MG63 (cell line): Measurements from ENCODE around the gene HFM1. TPM values are rescaled to one million over a fixed set of nuclear protein-coding genes. Genes with fewer than 3 reads are reported as not detected.
A peak's percentile ranks its signal among the peaks of the same experiment; 100 is the strongest.
"Not testable (repeated sequence)": the region's sequence is repeated elsewhere in the genome, so short reads cannot be mapped to it uniquely, and the experiment has no call there.

Source experiments
- DNase-seq: peaks from one replicate; pipeline ENCODE4 v3.0.0-alpha.2; 2020
- H3K27me3 ChIP-seq: fragments of 250-450 bp; sonication (Bioruptor Pico); 2 replicates; pipeline ENCODE4 v1.5.1; 2020; ENCODE audit warnings: mild to moderate bottlenecking, moderate library complexity
- H3K36me3 ChIP-seq: fragments of 250-450 bp; sonication (Bioruptor Pico); 2 replicates; pipeline ENCODE4 v1.5.1; 2020; ENCODE audit warnings: mild to moderate bottlenecking, moderate library complexity
- H3K4me3 ChIP-seq: fragments of 250-450 bp; sonication (Bioruptor Pico); 2 replicates; pipeline ENCODE4 v1.5.1; 2020; ENCODE audit warnings: mild to moderate bottlenecking, moderate library complexity
- H3K9me3 ChIP-seq: fragments of 250-450 bp; sonication (Bioruptor Pico); 2 replicates; pipeline ENCODE4 v1.5.1; 2020; ENCODE audit warnings: mild to moderate bottlenecking, moderate library complexity
- total RNA-seq: library from RNA; depleted of rRNA; stranded (reverse); fragments of >200 nt; shearing (Covaris generic); gene quantifications from 2 replicates; pipeline ENCODE4 v1.2.3, GENCODE V29; 2014; ENCODE audit warnings: low replicate concordance; rRNA removed

HFM1 gene
- total RNA-seq: 0.07 TPM in 1 of 2 replicates, not detected in the other

GRCh38 chr1:91404151-91405012 is at the start of gene HFM1:
Gene HFM1 (minus strand): TSS chr1:91404837. CDS start chr1:91401082, 3,755 bp downstream.
- Histone ChIP-seq H3K27me3 (peaks cover 2% of the 10 kb centered on the region; the same call in 1 of the 2 replicates), H3K36me3 (no peaks in the 10 kb centered on the region), H3K4me3 (peak within 1 kb of the TSS; percentile 62), H3K9me3 (no peaks in the 10 kb centered on the region)
- DNase-seq: peak; percentile 87

- DNase-seq: no peak
- no peaks in the 10 kb centered on the region for H3K27me3 ChIP-seq
- H3K9me3 ChIP-seq: no peaks in the 10 kb centered on the region
- H3K36me3 ChIP-seq: no peaks in the 10 kb centered on the region
- no peak overlapping the region for H3K4me3 ChIP-seq
These were observed 49.5 kb upstream of the HFM1 start for GRCh38 chr1:91454136-91454535.

- Histone ChIP-seq H3K9me3 (no peaks in the 10 kb centered on the region), H3K36me3 (no peaks in the 10 kb centered on the region), H3K4me3 (no peak overlapping the region), H3K27me3 (no peaks in the 10 kb centered on the region)
- no peak for DNase-seq
These were observed 45.6 kb upstream of the HFM1 start for GRCh38 chr1:91450260-91450659.

GRCh38 chr1:91447782-91448181 is 43.1 kb upstream of the HFM1 start:
- DNase-seq, H3K36me3 ChIP-seq, H3K9me3 ChIP-seq, H3K4me3 ChIP-seq, H3K27me3 ChIP-seq: not testable (repeated sequence)

- not testable (repeated sequence) for H3K27me3 ChIP-seq, H3K36me3 ChIP-seq, H3K4me3 ChIP-seq, H3K9me3 ChIP-seq, DNase-seq
These were observed 37.3 kb upstream of the HFM1 start for GRCh38 chr1:91441980-91442379.

- Histone ChIP-seq H3K4me3 (no peak overlapping the region), H3K27me3 (peaks cover 2% of the 10 kb centered on the region; the same call in 1 of the 2 replicates), H3K9me3 (no peaks in the 10 kb centered on the region), H3K36me3 (no peaks in the 10 kb centered on the region)
- DNase-seq: no peak
These were observed 36.2 kb upstream of the HFM1 start for GRCh38 chr1:91440847-91441246.

GRCh38 chr1:91439016-91439415 is 34.4 kb upstream of the HFM1 start:
- no peaks in the 10 kb centered on the region for H3K9me3 ChIP-seq
- H3K27me3 ChIP-seq: peaks cover 2% of the 10 kb centered on the region; the same call in 1 of the 2 replicates
- no peaks in the 10 kb centered on the region for H3K36me3 ChIP-seq
- no peak overlapping the region for H3K4me3 ChIP-seq
- no peak for DNase-seq

- H3K36me3 ChIP-seq: no peaks in the 10 kb centered on the region
- H3K9me3 ChIP-seq: no peaks in the 10 kb centered on the region
- no peak for DNase-seq
- no peak overlapping the region for H3K4me3 ChIP-seq
- H3K27me3 ChIP-seq: no peaks in the 10 kb centered on the region
These were observed 23.7 kb upstream of the HFM1 start for GRCh38 chr1:91428182-91428798.

GRCh38 chr1:91427741-91428140 is 23.1 kb upstream of the HFM1 start:
- Histone ChIP-seq H3K36me3 (no peaks in the 10 kb centered on the region), H3K4me3 (no peak overlapping the region), H3K9me3 (no peaks in the 10 kb centered on the region), H3K27me3 (no peaks in the 10 kb centered on the region)
- DNase-seq: no peak

GRCh38 chr1:91422523-91422922 is 17.9 kb upstream of the HFM1 start:
- H3K4me3 ChIP-seq, H3K9me3 ChIP-seq, H3K27me3 ChIP-seq, DNase-seq, H3K36me3 ChIP-seq: not testable (repeated sequence)

- H3K9me3 ChIP-seq: no peaks in the 10 kb centered on the region
- H3K36me3 ChIP-seq: no peaks in the 10 kb centered on the region
- no peak for DNase-seq
- peaks cover 11% of the 10 kb centered on the region for H3K27me3 ChIP-seq
- no peak overlapping the region for H3K4me3 ChIP-seq
These were observed 7.7 kb upstream of the HFM1 start for GRCh38 chr1:91412371-91412770.

GRCh38 chr1:91406773-91407389 is 2.2 kb upstream of the HFM1 start:
- H3K36me3 ChIP-seq: no peaks in the 10 kb centered on the region
- H3K27me3 ChIP-seq: peaks cover 2% of the 10 kb centered on the region; the same call in 1 of the 2 replicates
- no peak for DNase-seq
- no peak overlapping the region for H3K4me3 ChIP-seq
- no peaks in the 10 kb centered on the region for H3K9me3 ChIP-seq

- no peak for DNase-seq
- H3K27me3 ChIP-seq: peaks cover 2% of the 10 kb centered on the region; the same call in 1 of the 2 replicates
- H3K4me3 ChIP-seq: no peak overlapping the region
- H3K9me3 ChIP-seq: no peaks in the 10 kb centered on the region
- no peaks in the 10 kb centered on the region for H3K36me3 ChIP-seq
These were observed 2.6 kb downstream of the HFM1 start for GRCh38 chr1:91402023-91402422.

- peak; percentile 32 for DNase-seq
- peaks cover 2% of the 10 kb centered on the region; the same call in 1 of the 2 replicates for H3K27me3 ChIP-seq
These were observed 4.4 kb downstream of the HFM1 start for GRCh38 chr1:91400133-91400725.

GRCh38 chr1:91398291-91398690 is 6.3 kb downstream of the HFM1 start:
- DNase-seq: no peak
- no peaks in the 10 kb centered on the region for H3K36me3 ChIP-seq
- H3K9me3 ChIP-seq: no peaks in the 10 kb centered on the region
- H3K27me3 ChIP-seq: peaks cover 2% of the 10 kb centered on the region; the same call in 1 of the 2 replicates
- H3K4me3 ChIP-seq: no peak overlapping the region

More at GRCh38 chr1:91400133-91400725, 4.4 kb downstream of the HFM1 start:
- no peak overlapping the region for H3K4me3 ChIP-seq
- H3K36me3 ChIP-seq: no peaks in the 10 kb centered on the region
- no peaks in the 10 kb centered on the region for H3K9me3 ChIP-seq

GRCh38 chr1:91397605-91398004 is 7.0 kb downstream of the HFM1 start:
- Histone ChIP-seq H3K4me3 (no peak overlapping the region), H3K27me3 (no peaks in the 10 kb centered on the region), H3K36me3 (no peaks in the 10 kb centered on the region), H3K9me3 (no peaks in the 10 kb centered on the region)
- peak; percentile 54 for DNase-seq

- no peaks in the 10 kb centered on the region for H3K9me3 ChIP-seq
- no peaks in the 10 kb centered on the region for H3K27me3 ChIP-seq
- H3K4me3 ChIP-seq: no peak overlapping the region
These were observed 11.6 kb downstream of the HFM1 start for GRCh38 chr1:91393042-91393441.

More at GRCh38 chr1:91393042-91393441, 11.6 kb downstream of the HFM1 start:
- DNase-seq: no peak
- H3K36me3 ChIP-seq: no peaks in the 10 kb centered on the region
